RWPE2 (cell line): ENCODE measurements around the gene GABRB1.

Experiments
- ATAC-seq: fragments of 200-7000 bp; cut with Tn5 transposase; 3 replicates; pipeline ENCODE4 v1.9.1; 2021; ENCODE audit warnings: low read depth
- DNase-seq: peaks from one replicate; pipeline ENCODE4 v3.0.0-alpha.2; 2020; ENCODE audit warnings: low spot score
- H3K27ac ChIP-seq: fragments of 450-650 bp; 2 replicates; pipeline ENCODE4 v1.5.1; 2017; ENCODE audit warnings: mild to moderate bottlenecking; ENCODE audit not compliant: poor library complexity, severe bottlenecking
- H3K27me3 ChIP-seq: fragments of 250-450 bp; sonication (Bioruptor Pico); 2 replicates; pipeline ENCODE4 v1.5.1; 2021; ENCODE audit warnings: mild to moderate bottlenecking, moderate library complexity; ENCODE audit not compliant: insufficient read depth, poor library complexity, severe bottlenecking
- H3K36me3 ChIP-seq: fragments of 250-450 bp; sonication (Bioruptor Pico); 2 replicates; pipeline ENCODE4 v1.5.1; 2020; ENCODE audit warnings: low read depth, mild to moderate bottlenecking, moderate library complexity
- H3K4me1 ChIP-seq: fragments of 250-450 bp; sonication (Bioruptor Pico); 2 replicates; pipeline ENCODE4 v1.5.1; 2021; ENCODE audit warnings: mild to moderate bottlenecking, moderate library complexity; ENCODE audit not compliant: insufficient read depth, poor library complexity, severe bottlenecking
- H3K4me3 ChIP-seq: fragments of 250-450 bp; sonication (Bioruptor Pico); 2 replicates; pipeline ENCODE4 v1.5.1; 2021; ENCODE audit warnings: mild to moderate bottlenecking, moderate library complexity; ENCODE audit not compliant: severe bottlenecking
- H3K9me3 ChIP-seq: fragments of 250-450 bp; sonication (Bioruptor Pico); 2 replicates; pipeline ENCODE4 v1.5.1; 2021; ENCODE audit warnings: mild to moderate bottlenecking, moderate library complexity; ENCODE audit not compliant: severe bottlenecking
- TF ChIP-seq, protein P1 (sequence below): fragments of 450-650 bp; IDR thresholded peaks from one replicate; pipeline ENCODE4 v1.5.1; 2017; ENCODE audit warnings: mild to moderate bottlenecking, moderate library complexity; ENCODE audit not compliant: poor library complexity, severe bottlenecking

GABRB1 gene

DNA sequence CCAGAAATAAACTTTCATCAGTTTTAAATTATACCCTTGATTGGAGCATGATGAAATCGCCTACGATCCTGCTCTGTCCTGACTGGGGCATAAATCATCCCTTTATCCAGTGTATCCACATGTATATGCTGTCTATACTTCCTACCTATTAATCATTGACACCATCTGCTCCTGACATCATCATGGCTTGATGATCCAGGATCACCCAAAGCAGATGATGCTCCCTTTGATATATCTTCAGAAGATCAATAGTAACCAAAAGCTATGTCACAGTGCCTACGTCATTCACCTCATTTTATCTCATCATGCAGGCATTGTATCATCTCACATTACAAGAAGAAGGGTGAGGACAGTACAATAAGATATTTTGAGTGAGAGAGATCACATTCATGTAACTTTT, 294.7 kb downstream of the GABRB1 start:
- Histone ChIP-seq H3K4me3 (no peak overlapping the region), H3K36me3 (no peaks in the 10 kb centered on the region)
- ATAC-seq: no peak

DNA sequence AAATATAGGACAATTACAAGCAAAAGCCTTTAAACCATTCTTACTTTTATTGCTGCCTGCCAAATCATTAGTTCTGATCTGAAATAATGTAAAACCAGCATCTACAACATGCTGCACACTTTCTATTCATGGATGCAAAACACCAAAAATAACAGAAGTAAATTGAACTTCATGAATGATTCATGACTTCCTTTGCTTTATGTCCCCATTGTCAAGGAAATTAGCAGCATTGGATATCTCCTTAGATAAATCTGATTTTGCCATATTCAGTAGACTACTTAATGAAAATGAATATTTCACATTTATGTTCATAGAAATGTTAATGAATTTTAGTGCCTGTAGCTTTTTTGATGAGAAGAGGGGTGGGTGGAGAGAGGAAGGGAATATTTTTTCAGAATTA, 299.5 kb downstream of the GABRB1 start:
- Histone ChIP-seq H3K27me3 (no peaks in the 10 kb centered on the region), H3K4me3 (no peak overlapping the region), H3K27ac (no peak overlapping the region), H3K9me3 (no peaks in the 10 kb centered on the region), H3K4me1 (no peaks in the 10 kb centered on the region), H3K36me3 (no peaks in the 10 kb centered on the region)
- DNase-seq: no peak
- no peak for ATAC-seq
- TF ChIP-seq, protein P1, sequence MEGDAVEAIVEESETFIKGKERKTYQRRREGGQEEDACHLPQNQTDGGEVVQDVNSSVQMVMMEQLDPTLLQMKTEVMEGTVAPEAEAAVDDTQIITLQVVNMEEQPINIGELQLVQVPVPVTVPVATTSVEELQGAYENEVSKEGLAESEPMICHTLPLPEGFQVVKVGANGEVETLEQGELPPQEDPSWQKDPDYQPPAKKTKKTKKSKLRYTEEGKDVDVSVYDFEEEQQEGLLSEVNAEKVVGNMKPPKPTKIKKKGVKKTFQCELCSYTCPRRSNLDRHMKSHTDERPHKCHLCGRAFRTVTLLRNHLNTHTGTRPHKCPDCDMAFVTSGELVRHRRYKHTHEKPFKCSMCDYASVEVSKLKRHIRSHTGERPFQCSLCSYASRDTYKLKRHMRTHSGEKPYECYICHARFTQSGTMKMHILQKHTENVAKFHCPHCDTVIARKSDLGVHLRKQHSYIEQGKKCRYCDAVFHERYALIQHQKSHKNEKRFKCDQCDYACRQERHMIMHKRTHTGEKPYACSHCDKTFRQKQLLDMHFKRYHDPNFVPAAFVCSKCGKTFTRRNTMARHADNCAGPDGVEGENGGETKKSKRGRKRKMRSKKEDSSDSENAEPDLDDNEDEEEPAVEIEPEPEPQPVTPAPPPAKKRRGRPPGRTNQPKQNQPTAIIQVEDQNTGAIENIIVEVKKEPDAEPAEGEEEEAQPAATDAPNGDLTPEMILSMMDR: no peak

More for the DNA sequence above, 294.7 kb downstream of the GABRB1 start:
- TF ChIP-seq, protein P1: no peak
- Histone ChIP-seq H3K4me1 (no peaks in the 10 kb centered on the region), H3K9me3 (no peaks in the 10 kb centered on the region), H3K27ac (no peak overlapping the region), H3K27me3 (no peaks in the 10 kb centered on the region)
- no peak for DNase-seq

DNA sequence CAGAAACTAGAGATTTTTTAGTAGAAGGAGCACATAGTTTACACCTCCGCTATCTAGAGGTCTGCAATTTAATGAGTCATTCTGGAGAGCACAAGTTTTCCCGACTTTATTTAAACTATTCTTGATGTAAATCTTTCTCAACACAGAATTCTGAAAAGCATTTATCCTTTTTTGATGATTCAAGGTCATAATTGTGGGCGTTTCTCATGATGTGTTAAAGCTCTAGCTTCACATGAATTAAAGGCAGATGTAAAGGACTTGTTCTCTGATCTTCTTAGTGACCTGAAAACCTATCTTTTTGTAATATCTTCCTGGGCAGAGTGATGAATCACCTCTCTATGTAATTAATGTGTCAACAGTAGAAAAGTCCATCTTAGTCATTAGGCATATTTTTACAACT, 303.3 kb downstream of the GABRB1 start:
- no peak overlapping the region for H3K27ac ChIP-seq
- TF ChIP-seq, protein P1: no peak
- H3K36me3 ChIP-seq: no peaks in the 10 kb centered on the region
- DNase-seq (no peak), ATAC-seq (peak; percentile 58)
- H3K4me1 ChIP-seq: no peaks in the 10 kb centered on the region
- H3K27me3 ChIP-seq: no peaks in the 10 kb centered on the region
- H3K9me3 ChIP-seq: no peaks in the 10 kb centered on the region
- H3K4me3 ChIP-seq: no peak overlapping the region

DNA sequence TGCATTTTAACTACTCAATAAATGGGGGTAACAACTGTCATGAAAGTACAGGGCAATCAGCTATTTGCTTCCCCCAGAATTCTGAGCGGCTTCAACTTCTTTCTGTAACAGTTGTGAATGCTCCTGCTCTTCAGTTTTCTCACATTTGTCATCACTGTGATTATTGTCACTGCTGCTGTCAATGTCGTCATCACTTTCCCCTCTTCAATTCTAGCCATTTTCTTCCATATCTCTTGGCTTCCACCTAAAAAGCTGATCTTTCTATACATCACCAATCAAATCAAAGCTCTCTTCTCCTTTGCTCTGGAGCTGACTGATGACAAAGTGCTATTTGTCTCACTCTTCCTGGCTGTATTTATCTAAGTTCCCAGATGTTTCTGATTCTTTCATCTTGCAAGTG, 306.5 kb downstream of the GABRB1 start:
- Histone ChIP-seq H3K4me1 (no peaks in the 10 kb centered on the region), H3K9me3 (no peaks in the 10 kb centered on the region), H3K4me3 (no peak overlapping the region), H3K27me3 (no peaks in the 10 kb centered on the region), H3K36me3 (no peaks in the 10 kb centered on the region), H3K27ac (no peak overlapping the region)
- TF ChIP-seq, protein P1: no peak
- ATAC-seq: no peak
- no peak for DNase-seq

DNA sequence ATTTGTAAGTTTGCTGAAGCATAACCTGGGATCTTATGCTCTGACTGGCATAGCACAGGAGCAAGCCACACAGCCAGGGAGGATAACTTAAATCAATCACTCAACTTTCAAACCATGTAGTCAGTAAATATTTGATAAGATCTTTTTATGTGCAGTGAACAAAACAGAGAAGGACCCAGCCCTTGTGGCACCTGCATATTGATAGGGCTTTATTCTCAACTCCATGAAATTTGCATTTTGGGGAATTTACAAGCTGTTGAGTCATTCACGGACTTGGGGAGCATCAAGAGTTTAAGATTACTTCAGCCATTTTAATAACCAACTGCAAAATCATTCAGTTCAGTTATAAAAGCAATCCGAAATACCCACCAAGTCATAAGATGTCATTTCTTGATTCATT, 309.5 kb downstream of the GABRB1 start:
- ATAC-seq (no peak), DNase-seq (no peak)
- Histone ChIP-seq H3K36me3 (no peaks in the 10 kb centered on the region), H3K27ac (no peak overlapping the region), H3K27me3 (no peaks in the 10 kb centered on the region), H3K4me3 (no peak overlapping the region), H3K9me3 (no peaks in the 10 kb centered on the region), H3K4me1 (no peaks in the 10 kb centered on the region)
- TF ChIP-seq, protein P1: no peak
